NCI-H526 (cell line): ENCODE data around the gene CDH4.

Source experiments
- DNase-seq, 2 experiments: peaks; one replicate each; lab custom pipeline; 2025; lab: John Stamatoyannopoulos, UW

The CDH4 gene

DNA sequence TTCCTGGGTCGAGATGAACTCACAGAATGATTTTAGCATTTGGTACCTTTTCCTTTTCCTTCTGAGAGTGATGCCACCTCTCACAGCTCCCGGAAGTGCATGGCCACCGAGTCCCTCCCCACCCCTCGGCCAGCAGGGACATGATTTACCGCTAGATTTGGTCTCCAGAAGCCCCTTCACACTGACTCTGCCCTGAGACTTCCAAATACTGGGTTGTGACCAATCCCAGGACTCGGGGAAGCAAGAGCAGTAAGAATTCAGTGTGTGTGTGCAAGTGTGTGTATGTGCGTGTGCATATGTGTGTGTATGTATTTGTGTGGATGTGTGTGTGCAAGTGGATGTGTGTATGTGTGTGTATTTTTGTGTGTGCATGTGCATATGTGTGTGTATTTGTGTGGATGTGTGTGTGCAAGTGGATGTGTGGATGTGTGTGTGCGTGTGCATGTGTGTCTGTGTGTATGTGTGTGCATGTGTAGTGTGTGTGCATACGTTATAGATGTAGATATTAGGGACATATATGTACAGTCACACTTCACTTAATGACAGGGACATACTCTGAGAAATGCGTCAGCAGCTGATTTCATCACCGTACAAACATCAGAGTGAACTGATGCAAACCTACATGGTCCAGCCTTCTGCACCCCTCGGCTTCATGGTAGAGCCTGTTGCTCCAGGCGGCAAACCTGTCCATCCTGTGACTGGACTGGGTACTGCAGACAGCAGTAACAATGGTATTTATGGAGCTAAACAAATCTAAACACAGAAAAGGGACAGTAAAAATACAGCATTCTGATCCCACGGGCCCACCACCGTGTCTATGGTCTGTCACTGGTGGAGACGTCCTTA lies 439.2 kb downstream of the CDH4 start:
- no peak for DNase-seq

DNA sequence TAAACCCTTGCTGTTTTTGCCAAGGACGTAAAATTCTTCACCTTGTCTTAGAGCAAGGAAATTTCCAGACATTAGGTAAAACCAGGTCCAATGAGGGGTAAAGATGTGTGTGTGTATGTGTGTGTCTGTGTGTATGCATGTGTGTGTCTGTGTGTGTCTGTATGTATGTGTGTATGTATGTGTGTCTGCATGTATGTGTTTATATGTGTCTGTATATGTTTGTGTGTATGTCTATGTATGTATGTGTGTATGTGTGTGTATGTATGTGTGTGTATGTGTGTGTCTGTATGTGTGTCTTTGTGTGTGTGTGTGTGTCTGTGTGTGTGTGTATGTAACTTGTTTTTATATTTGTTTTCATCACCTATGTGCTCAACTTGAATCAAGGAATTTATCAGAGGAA lies 439.9 kb downstream of the CDH4 start:
- DNase-seq = no peak

DNA sequence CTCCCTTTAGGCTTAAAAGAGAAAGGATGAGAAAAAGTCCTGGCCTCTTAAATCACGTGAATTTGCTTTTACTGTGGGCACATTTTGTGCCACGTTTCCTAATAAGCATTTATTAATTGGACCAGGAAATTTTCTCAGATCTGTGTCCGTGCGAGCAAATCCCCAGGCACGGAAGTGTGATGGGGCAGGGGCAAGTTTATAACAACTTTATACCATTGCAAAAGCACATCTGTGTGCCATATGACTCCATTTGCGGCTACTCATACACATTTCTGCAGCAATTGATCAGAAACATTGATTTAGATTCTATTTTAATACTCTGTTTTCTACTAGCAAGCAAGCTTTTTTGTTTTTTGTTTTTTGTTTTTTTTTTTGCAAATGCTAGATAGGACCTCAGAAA lies 440.4 kb downstream of the CDH4 start:
- DNase-seq = no peak

DNA sequence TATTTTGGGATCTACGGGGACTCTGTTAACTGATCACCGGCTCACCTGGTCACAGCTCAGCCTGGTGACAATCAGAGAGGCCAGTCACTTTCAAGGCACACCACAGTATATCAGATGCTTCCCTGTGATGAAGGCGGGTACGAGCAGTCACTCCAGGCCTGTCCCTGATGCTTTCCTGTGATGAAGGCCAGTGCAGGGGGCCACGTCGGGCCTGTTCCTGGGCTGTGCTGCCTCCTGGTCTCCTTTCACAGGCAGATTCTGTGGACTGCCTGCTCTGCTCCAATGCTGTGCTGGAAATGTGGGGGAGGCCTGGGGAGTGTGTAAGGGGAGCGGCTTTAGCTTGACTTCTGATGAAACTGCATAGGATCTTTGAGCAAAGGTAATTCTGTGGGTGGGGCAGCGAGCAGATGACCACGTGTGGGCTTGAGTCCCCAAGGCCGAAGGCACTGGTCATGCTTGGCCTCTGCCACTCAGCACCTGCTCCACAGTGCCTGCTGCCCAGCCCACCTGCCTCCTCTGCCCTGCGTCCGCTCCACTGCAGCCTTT lies 441.1 kb downstream of the CDH4 start:
- no peak for DNase-seq

DNA sequence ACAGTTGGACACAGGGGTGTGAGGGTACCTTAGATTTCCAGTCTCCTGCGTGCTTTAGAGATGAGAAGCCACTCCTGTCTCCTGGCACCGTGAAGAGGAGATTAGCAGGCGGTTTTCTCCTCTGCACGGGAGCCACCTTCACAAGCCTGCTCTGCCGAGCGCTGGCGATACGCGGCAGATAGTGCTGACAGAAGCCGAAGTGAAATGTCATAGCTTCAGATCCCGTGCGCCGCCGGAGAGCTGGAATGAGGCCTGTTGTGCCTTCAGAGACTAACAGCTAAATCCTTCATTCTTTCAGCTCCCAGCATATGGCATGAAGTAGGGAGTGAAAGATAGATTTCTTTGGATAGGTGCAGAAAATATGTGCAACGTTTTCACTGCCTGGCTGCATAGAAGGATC lies 442.6 kb downstream of the CDH4 start:
- DNase-seq = no peak

DNA sequence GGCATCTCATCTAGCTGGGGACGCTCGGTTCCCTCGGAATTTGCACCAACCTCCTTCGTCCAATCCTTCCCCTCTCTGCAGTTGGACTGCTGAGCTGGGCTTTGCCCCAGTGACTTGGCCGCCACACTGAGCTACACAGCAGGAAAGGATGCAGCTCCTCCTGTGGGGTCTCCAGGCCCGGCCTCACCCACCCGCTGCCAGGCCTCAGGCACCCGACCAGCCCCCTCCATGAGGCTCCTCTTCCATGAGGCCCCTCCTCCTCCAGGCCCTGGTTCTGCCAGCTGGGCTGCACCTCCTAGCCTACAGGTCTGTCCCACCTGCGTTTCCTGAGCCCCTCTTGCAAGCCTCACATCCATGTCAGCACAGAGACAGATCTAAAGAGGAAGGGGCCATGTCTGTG lies 443.7 kb downstream of the CDH4 start:
- DNase-seq = no peak

DNA sequence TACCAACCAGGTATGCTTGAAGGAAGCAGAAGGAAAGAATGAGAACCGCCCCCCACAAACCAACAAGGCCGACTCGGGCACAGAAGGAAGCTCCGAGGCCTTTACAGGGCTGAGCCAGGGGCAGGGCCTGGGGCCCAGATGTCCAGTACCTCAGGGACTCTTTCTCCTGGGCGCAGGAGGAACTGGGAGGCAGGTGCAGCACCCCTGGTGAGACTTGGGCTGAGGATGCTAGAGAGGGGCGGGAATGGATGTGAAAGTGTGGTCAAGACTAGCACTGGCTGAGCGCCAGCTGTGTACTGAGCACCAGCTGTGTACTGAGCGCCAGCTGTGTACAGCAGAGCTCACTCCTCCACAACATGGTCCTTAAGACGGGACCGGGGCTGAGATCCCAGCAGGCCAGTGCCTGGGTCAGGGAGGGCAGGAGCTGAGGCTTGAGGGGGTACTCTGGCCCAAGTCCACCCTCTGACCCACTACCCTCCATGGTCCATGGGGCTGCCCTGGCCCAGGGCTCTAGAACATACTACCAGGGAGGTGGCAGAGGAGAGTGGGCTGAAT lies 444.2 kb downstream of the CDH4 start:
- DNase-seq = no peak

DNA sequence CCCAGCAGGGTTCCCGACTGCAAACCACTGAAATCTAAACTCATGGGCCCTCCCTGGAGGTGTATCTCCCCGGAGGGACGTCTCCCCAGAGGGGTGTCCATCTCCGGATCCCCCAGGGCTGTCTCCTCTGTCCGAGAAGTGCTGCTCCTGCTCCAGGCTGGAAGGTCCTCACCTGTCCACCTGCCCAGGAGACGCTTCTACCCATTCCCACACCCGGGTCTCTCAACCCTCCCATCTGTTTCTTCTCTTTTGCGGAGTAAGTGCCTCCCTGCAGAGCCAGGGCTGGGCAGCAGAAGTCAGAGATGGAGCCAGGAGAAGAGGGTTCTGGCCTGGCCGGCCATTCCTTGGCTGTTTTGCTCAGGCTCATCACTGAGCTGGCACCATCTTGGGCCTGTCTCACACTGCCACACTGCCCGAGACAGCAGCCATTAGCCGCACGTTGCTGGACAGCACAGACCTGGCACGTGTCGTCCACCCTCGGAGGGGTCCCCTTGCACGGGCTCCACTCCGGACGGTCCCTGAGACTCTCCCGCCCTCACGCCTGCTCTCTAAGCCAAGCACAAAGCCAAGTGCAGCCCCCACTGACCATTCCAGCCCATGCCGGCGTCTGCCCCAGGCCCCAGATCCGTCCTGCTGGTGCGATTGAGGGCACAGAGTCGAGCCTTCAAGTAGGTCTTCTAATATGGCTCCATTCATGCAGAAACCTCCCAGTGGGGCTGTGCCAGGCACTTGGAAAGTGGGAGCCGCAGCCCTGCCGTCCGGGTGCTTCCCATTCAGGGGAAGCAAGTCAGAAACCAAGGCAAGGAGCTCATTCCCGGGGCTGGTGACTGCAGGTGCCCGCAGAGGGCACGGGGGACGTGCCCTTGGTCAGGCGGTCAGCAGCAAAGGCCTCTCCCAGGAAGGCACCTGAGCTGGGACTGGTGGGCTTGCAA lies 445.9 kb downstream of the CDH4 start:
- no peak for DNase-seq

DNA sequence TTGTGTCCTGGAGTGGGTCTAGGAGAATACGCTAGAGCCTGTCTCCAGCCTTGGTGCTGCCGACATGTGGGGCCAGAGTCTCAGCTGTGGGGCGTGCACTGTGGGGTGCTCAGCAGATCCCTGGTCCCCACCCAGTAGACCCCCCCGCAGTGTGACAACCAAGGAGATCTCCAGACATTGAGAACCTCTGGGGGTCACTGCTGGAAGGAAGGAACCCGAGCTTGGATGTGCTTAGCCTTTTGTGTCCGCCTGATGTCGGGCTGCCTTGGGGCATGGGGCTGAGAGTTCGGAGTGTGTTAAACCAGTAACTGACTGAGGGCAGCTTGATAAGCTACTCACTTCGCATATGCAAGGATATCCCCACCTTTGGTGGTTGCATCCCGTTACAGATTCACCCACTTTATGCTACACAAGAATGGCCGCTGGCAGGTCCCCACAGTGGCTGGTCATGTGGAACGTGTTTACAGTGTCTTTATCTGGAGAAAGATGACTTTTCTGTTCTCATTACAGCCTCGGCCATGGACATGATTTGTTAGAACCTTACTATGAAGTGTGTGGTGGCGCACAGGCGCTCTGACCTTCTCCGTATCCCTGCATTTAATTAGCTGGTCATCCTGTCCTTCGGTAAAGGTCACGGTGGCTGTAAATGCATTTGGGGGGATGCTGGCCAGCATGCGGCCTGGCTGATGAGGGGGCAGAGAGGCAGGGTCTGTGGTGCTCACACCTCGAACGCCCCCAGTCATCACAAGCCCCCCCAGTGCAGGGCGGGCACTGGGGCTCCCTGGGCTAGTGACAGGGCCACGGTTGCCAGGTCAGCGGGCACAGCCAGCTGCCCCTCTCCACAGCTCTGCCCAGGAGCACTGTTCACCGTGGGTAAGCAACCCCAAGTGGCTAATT lies 446.8 kb downstream of the CDH4 start:
- no peak for DNase-seq

DNA sequence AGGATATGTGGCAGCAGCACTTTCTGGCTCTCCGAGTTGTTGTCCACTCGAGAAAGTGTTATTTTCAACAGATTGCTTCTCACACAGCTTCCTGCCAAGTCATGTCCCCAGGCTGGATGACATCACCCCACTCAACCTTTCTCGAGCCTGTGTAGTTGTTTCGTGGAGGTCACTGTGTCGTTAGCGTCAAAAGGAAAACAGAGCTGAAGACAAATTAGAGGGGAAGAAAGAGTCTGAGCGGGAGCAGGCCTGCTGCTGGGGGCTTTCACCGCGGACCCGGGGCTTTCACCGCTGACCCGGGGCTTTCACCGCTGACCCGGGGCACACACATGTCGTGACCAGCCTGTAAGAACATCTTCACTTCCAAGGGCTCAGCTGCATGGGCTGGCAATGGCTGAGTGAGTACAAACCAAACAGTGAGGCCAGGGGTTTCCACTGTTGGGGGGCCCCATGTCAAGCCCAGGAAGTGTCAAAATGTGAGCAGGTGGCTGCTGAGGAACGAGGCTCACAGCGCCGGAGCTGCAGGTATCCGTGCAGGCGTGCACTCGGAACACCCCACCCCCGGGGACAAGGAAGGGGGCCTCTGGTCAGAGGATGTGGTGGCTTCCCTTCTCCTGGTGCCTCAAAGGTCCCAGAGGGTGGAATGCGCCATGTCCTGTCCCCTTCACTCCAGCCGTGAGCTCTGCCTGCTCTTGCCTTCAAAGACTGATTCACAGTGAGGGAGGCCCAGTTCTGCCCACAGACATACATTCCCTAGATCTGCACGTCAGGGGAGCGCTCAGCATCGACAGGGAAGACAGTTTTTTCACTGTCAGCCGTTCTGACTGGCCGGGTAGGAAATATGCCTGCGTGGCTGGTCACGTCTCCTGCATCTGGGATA lies 447.7 kb downstream of the CDH4 start:
- no peak for DNase-seq

DNA sequence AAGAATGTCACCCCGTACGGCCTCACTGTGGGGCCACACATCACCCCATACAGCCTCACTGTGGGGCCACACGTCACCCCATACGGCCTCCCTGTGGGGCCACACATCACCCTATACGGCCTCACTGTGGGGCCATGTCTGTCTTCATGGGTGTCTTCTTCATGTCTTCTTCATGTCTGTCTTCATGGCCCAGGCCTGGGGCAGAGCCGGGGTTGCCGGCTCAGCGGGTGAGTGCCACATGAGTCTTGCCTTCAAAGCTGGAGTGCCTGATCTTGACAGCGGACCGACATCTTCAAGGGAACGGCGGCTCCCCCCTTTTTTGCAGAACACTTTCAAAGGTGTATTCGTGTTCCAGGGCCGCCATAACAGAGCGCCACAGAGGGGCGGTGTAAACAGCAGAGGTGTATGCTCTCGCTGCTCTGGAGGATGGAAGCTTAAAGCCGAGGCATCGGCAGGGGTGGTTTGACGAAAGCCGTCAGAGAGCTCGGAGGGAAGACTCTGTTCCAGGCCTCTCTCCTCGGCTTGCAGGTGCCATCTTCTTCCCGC lies 448.6 kb downstream of the CDH4 start:
- no peak for DNase-seq

DNA sequence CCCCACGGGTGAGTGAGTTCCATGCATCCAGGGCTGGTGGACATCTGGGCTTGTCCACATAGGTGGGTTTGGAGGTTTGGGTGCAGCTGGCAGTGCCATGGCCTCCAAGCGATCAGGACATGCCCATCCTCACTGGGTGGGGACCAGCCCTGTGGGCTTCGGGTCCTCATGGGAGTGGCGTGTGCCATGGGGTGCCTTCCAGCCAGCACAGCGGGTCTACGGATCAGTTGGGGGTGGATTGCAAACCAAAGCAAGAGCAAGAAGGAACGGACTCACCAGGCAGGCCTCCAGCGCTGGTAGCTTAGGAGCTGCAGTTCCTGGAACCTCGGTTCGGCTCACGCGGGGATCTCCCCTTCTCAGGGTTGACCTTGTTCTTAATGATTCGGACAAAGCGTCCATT lies 449.3 kb downstream of the CDH4 start:
- no peak for DNase-seq

DNA sequence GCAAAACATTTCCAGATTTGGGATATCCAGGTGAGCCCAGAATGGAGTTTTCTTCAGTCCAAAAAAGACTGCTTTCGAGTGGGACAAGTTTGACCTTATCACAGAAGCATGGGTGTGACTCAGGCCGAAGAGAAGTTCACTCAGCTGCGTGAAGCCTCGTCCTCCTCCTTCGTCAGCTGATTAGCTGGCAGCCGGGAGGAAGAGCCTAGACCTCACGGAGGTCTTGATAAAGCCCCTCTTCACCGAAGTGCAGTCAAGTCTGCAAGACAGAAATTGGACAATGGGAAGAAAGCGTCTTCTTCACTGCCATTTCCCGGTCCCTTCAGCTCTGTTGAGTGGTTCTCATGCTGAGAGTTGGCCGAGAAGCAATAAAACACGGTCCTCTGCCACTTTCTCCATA lies 449.7 kb downstream of the CDH4 start:
- no peak for DNase-seq

DNA sequence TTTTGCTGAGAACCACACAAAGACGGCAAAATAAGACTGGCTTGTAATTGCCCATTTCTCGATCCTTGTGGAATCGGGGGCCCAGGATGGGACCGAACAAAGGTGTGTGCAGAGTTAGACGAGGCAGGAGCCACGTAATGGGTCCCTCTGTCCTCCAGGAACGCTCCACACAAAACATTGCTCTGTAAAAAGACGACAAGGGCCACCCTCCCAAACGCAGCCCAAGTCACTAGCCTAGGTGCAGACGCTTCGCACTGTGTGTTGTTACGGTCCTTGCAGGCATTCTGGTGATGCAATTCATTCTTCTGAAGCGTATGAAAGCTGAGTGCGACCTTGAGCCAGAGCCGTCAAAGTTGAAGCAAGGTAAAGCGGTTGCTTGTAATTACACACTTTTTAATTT lies 450.2 kb downstream of the CDH4 start:
- no peak for DNase-seq

DNA sequence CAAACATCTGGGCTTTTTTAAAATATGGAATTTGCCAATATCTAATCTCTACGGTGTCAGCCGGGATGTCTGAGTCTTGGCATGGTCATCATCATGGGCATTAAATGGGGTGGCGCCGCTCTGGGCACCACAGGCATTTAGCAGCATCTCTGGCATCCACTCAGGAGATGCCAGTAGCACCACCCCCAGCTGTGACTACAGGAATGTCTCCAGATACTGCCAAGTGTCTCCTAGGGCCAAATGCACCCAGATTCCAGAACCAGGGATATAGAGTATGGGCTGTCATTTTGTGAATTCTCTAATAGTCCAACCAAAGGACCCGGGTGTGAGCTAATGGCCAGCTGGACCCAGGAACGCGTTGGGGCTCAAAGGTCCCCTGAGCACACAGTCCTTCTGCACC lies 452.6 kb downstream of the CDH4 start:
- DNase-seq = no peak

DNA sequence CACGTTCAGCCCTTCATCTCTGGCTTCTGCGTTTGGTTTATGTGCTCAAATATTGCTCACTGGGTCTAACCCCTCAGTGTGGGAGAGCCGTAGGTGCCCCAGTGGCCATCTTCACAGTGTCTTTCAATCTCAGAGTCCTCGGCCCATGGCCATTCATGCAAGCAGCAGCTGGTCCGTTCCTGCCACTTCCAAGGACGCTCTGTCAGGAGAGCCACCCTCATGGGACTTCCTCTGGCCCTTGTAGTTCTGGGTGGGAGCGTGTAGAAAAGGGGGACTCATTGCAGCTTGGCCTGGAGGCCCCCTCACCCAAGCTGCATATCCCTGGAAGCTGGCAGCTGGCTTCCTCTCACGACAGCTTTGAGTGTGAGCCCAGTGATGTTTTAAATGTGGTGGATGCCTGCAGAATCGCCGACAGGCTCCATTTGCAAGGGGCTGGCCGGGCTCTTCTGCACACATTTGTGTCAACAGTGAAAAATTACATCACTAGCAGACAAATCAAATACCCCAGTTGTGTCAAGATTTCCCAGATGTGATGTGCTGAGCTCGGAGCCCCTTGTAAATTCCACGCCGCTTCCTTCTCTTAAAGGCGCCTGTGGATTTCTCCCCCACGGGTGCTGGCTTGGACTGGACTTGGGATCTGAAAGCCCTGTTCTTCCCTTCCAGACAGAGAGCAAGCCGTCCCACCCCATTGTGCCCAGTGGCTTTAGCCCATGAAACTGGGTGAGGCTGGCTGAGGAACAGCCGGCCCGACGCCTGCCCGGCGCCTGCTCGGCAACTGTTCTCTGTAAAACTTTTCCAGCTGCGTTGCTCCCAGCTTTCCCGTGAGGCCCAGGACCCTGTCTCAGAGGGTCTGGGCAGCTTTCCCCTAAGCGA lies 453.6 kb downstream of the CDH4 start:
- no peak for DNase-seq

DNA sequence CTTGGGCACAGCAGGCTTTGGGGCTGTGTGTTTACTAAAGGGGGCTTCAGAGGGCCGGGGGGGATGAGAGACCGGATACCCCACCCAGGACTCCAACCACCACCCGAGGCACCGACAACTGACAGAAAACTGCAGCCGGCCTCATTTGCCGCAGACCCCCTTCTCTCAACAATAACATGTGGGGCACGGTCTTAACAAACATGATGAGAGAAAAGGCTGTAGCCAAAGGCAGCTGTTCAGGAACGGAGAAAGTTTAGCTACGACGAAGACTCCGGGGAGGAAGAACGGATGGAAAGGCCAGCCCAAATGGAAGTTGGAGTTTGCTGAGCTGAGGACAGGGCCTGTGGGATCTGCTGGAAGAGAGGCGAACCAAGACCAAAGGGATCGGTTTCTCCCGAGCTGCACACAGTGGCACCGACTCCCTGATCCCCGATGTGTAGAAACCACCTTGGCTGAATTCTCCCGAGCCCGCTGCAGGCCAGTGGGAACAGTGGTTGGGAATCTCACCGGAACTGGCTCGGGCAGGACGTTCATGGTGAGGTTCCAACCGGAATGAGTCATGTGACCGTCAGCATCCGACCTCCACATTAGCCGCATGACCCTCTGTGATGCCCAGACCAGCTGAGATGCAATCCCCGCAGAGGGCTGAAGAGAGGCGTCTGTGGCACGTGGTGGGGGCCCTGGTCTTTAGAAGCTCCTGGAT lies 454.3 kb downstream of the CDH4 start:
- no peak for DNase-seq

DNA sequence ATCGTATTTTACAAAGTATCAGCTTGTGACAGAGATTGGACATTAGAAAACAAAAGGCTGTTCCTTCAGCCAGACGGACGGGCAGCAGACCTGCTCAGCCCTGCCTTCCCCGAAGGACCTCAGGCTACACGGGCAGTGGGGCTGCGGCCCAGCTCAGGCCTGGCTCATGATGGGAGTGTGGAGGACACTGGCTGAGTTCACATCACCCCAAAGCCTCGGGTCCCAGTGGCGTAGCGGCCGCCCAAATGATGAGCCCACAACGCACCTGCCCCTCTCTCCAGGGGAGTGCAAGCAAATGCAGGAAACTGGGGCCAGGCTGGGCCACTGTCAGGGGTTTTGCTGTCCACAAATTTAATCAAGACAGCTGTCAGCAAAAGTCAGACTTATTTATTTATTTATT lies 456.8 kb downstream of the CDH4 start:
- DNase-seq = no peak

DNA sequence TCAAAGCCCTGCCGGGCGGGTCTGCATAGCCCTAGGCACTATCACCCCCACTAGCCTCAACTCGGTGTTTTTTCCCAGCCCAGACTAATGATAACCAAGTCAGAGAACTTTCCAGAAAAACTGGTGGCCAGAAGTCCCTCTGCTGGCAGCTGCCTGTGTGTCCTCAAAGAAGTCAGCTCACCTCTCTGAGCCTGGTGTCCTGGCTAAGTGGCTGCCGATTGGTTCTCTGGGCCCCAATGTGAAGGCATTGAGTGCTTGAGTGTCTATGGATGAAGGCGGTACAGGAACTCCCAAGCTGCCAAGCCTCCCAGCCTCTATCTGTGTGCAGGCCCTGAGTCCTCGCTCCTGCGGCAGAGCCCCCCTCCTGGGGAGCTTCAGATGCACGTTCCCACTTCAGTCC lies 458.0 kb downstream of the CDH4 start:
- DNase-seq = no peak
